Activated CD4-positive, alpha-beta T cell treated with anti-CD3 and anti-CD28 coated beads for 24 hours (primary cell): ENCODE measurements around the gene VSNL1.
"Not testable (repeated sequence)": the region's sequence is repeated elsewhere in the genome, so short reads cannot be mapped to it uniquely, and the experiment has no call there.

Source experiments
- DNase-seq, 2 donors: peaks; one replicate each; pipeline ENCODE4 v3.0.0-alpha.2; 2020; ENCODE audit warnings: low read depth in 2 of 2

VSNL1 gene

GRCh38 chr2:17542471-17542870 is 2.0 kb downstream of the VSNL1 start:
- DNase-seq: no peak

GRCh38 chr2:17543131-17543660 is 2.7 kb downstream of the VSNL1 start:
- no peak for DNase-seq

GRCh38 chr2:17543848-17544247 is 3.4 kb downstream of the VSNL1 start:
- no peak for DNase-seq

- DNase-seq: no peak
These were observed 3.8 kb downstream of the VSNL1 start for GRCh38 chr2:17544256-17544655.

GRCh38 chr2:17545680-17546613 is 5.5 kb downstream of the VSNL1 start:
- no peak for DNase-seq

- DNase-seq: no peak
These were observed 6.7 kb downstream of the VSNL1 start for GRCh38 chr2:17547237-17547636.

- no peak for DNase-seq
These were observed 7.2 kb downstream of the VSNL1 start for GRCh38 chr2:17547737-17548136.

- DNase-seq: no peak
These were observed 10.4 kb downstream of the VSNL1 start for GRCh38 chr2:17550907-17551306.

GRCh38 chr2:17555150-17555549 is 14.7 kb downstream of the VSNL1 start:
- DNase-seq: no peak

- no peak for DNase-seq
These were observed 17.1 kb downstream of the VSNL1 start for GRCh38 chr2:17557596-17557995.

GRCh38 chr2:17558053-17558452 is 17.6 kb downstream of the VSNL1 start:
- no peak for DNase-seq

- no peak for DNase-seq
These were observed 18.4 kb downstream of the VSNL1 start for GRCh38 chr2:17558878-17559277.

- DNase-seq: not testable (repeated sequence)
These were observed 25.2 kb downstream of the VSNL1 start for GRCh38 chr2:17565726-17566125.

- no peak for DNase-seq
These were observed 31.2 kb downstream of the VSNL1 start for GRCh38 chr2:17571681-17572080.

- DNase-seq: no peak
These were observed 32.7 kb downstream of the VSNL1 start for GRCh38 chr2:17573085-17573803.

GRCh38 chr2:17573804-17574175 is 33.3 kb downstream of the VSNL1 start:
- no peak for DNase-seq

GRCh38 chr2:17574406-17575073 is 34.0 kb downstream of the VSNL1 start:
- DNase-seq: no peak

GRCh38 chr2:17576802-17577201 is 36.3 kb downstream of the VSNL1 start:
- DNase-seq: no peak

GRCh38 chr2:17578466-17578928 is 38.0 kb downstream of the VSNL1 start:
- no peak for DNase-seq

- no peak for DNase-seq
These were observed 39.3 kb downstream of the VSNL1 start for GRCh38 chr2:17579605-17580318.

GRCh38 chr2:17580319-17580715 is 39.8 kb downstream of the VSNL1 start:
- no peak for DNase-seq
